Caco-2 (cell line): ENCODE data around the gene SLC29A3. TPM values are rescaled to one million over a fixed set of nuclear protein-coding genes. Genes with fewer than 3 reads are reported as not detected.
A peak's percentile ranks its signal among the peaks of the same experiment; 100 is the strongest.

ENCODE experiments used
- BruUV-seq: library from RNA; stranded (reverse); fragments of 400-500 nt; replicated peaks from 2 replicates; lab custom pipeline; 2021; lab: Mats Ljungman, UMichigan
- CTCF ChIA-PET: fragments of 300-600 bp; sonication (Branson Sonifier 250); formaldehyde crosslinking; loops from one replicate; lab custom pipeline; 2022; ENCODE audit warnings: antibody characterized with exemption; lab: Charles Lee
- POLR2A ChIA-PET: fragments of 300-600 bp; sonication (Branson Sonifier 250); formaldehyde crosslinking; loops from one replicate; lab custom pipeline; 2022; ENCODE audit warnings: antibody characterized with exemption; lab: Charles Lee
- DNase-seq, 2 experiments: peaks; one replicate each; pipeline versions ENCODE4 v3.0.0 to v3.0.0-alpha.2; 2020 to 2022
- H3K27me3 ChIP-seq: replicated peaks from 2 replicates; pipeline ENCODE4 v1.6.0; 2011; ENCODE audit warnings: low read length; ENCODE audit not compliant: control insufficient read depth, insufficient read depth
- H3K36me3 ChIP-seq: 2 replicates; pipeline ENCODE4 v1.5.1; 2011; ENCODE audit warnings: low read length; ENCODE audit not compliant: control insufficient read depth, insufficient read depth
- H3K4me1 ChIP-seq: fragments of 250-450 bp; sonication (Bioruptor Pico); 2 replicates; pipeline ENCODE4 v1.5.1; 2020; ENCODE audit warnings: mild to moderate bottlenecking
- H3K4me3 ChIP-seq: 2 replicates; pipeline ENCODE4 v1.5.1; 2011; ENCODE audit warnings: low read depth, mild to moderate bottlenecking, control low read depth, low read length
- H3K9me3 ChIP-seq: fragments of 250-450 bp; sonication (Bioruptor Pico); 2 replicates; pipeline ENCODE4 v1.5.1; 2020; ENCODE audit warnings: mild to moderate bottlenecking, moderate library complexity
- H3K27ac Mint-ChIP-seq: one replicate; pipeline ENCODE4 v1.8.0; 2022; ENCODE audit warnings: mixed read lengths; ENCODE audit not compliant: unreplicated experiment
- H3K27me3 Mint-ChIP-seq: one replicate; pipeline ENCODE4 v1.8.0; 2022; ENCODE audit warnings: mixed read lengths; ENCODE audit not compliant: insufficient read depth, unreplicated experiment
- H3K36me3 Mint-ChIP-seq: one replicate; pipeline ENCODE4 v1.8.0; 2022; ENCODE audit warnings: mild to moderate bottlenecking, mixed read lengths; ENCODE audit not compliant: insufficient read depth, unreplicated experiment
- H3K4me1 Mint-ChIP-seq: one replicate; pipeline ENCODE4 v1.8.0; 2022; ENCODE audit warnings: low read depth, mixed read lengths; ENCODE audit not compliant: unreplicated experiment
- H3K4me3 Mint-ChIP-seq: one replicate; pipeline ENCODE4 v1.8.0; 2022; ENCODE audit warnings: mild to moderate bottlenecking, moderate library complexity, mixed read lengths; ENCODE audit not compliant: unreplicated experiment
- H3K9me3 Mint-ChIP-seq: one replicate; pipeline ENCODE4 v1.8.0; 2022; ENCODE audit warnings: mixed read lengths; ENCODE audit not compliant: unreplicated experiment
- CTCF ChIP-seq, 2 experiments: fragments of 200-600 bp in 1 of 2; IDR thresholded peaks; 1 replicate in 1 of 2; 2 replicates in 1 of 2; pipeline versions ENCODE4 v1.5.1 to v1.8.0; 2011 to 2022; ENCODE audit warnings: antibody characterized with exemption in 1 of 2, control low read depth in 1 of 2, inconsistent platforms in 1 of 2, low read depth in 1 of 2, low read length in 1 of 2, mild to moderate bottlenecking in 1 of 2, moderate library complexity in 1 of 2; ENCODE audit not compliant: insufficient read depth in 1 of 2, severe bottlenecking in 1 of 2, unreplicated experiment in 1 of 2
- intact Hi-C: fragments of 100-400 bp; cut with micrococcal nuclease; formaldehyde crosslinking; loops from one replicate; pipeline ENCODE4 v1.10.0; 2022; ENCODE audit not compliant: unreplicated experiment
- total RNA-seq: library from RNA; stranded (reverse); gene quantifications from 2 replicates; pipeline ENCODE4 v1.2.3, GENCODE V29; 2022

The SLC29A3 gene
- total RNA-seq, 1 experiment from 2014 or later: 20.7 TPM

GRCh38 chr10:71289421-71290130 is 29.5 kb upstream of the SLC29A3 start:
- no peak overlapping the region for H3K4me3 ChIP-seq
- H3K4me1 Mint-ChIP-seq: peaks cover 7% of the 10 kb centered on the region
- TF ChIP-seq CTCF (IDR thresholded peaks at IDR 0.05; ENCODE audit: insufficient read depth in 1 of 2, low read depth in 1 of 2, low read length in 1 of 2, severe bottlenecking in 1 of 2, unreplicated experiment in 1 of 2): no peak
- ChIA-PET CTCF (interaction anchor here (0.7 to 1.2 kb wide), 7 partner anchors 8 to 34 kb away, joined by 3 to 10 read pairs (median 3); no protein-coding TSS in a partner anchor), POLR2A (interaction anchor here (0.5 to 1.1 kb wide), 2 partner anchors 12 to 23 kb away, joined by 3 read pairs; no protein-coding TSS in a partner anchor)
- no peaks in the 10 kb centered on the region for H3K36me3 ChIP-seq
- H3K36me3 Mint-ChIP-seq: no peaks in the 10 kb centered on the region
- H3K27me3 Mint-ChIP-seq: no peaks in the 10 kb centered on the region
- H3K9me3 Mint-ChIP-seq: no peaks in the 10 kb centered on the region
- H3K4me1 ChIP-seq: peaks cover 25% of the 10 kb centered on the region
- no peak overlapping the region for H3K4me3 Mint-ChIP-seq
- intact Hi-C loops: no loop called here
- no TSS peak for BruUV-seq
- H3K9me3 ChIP-seq: no peaks in the 10 kb centered on the region
- no peak for DNase-seq
- no peaks in the 10 kb centered on the region for H3K27me3 ChIP-seq
- H3K27ac Mint-ChIP-seq: no peak overlapping the region

- peak in 1 of 2 experiments; percentile 61 for DNase-seq
- H3K4me3 ChIP-seq: no peak overlapping the region
- H3K9me3 ChIP-seq: no peaks in the 10 kb centered on the region
- no TSS peak for BruUV-seq
- H3K9me3 Mint-ChIP-seq: no peaks in the 10 kb centered on the region
- no peaks in the 10 kb centered on the region for H3K27me3 ChIP-seq
- peaks cover 20% of the 10 kb centered on the region for H3K4me1 ChIP-seq
- intact Hi-C loops: no loop called here
- H3K36me3 ChIP-seq: no peaks in the 10 kb centered on the region
- no peak overlapping the region for H3K4me3 Mint-ChIP-seq
- POLR2A ChIA-PET: interaction anchor here (1.1 kb wide), 1 partner anchor 13 kb away, joined by 3 read pairs; no protein-coding TSS in a partner anchor
- no peaks in the 10 kb centered on the region for H3K36me3 Mint-ChIP-seq
- TF ChIP-seq CTCF (IDR thresholded peaks at IDR 0.05; ENCODE audit: insufficient read depth in 1 of 2, low read depth in 1 of 2, low read length in 1 of 2, severe bottlenecking in 1 of 2, unreplicated experiment in 1 of 2): no peak
- no peaks in the 10 kb centered on the region for H3K27me3 Mint-ChIP-seq
- H3K4me1 Mint-ChIP-seq: peaks cover 7% of the 10 kb centered on the region
- peak overlapping the region; percentile 47 for H3K27ac Mint-ChIP-seq
- CTCF ChIA-PET: interaction anchor here (0.7 to 1.2 kb wide), 7 partner anchors 9 to 35 kb away, joined by 3 to 10 read pairs (median 3); no protein-coding TSS in a partner anchor
These were observed 28.7 kb upstream of the SLC29A3 start for GRCh38 chr10:71290331-71290730.

GRCh38 chr10:71290806-71291527 is 28.1 kb upstream of the SLC29A3 start:
- Histone ChIP-seq H3K36me3 (no peaks in the 10 kb centered on the region), H3K9me3 (no peaks in the 10 kb centered on the region), H3K27me3 (no peaks in the 10 kb centered on the region), H3K4me3 (no peak overlapping the region), H3K4me1 (peaks cover 20% of the 10 kb centered on the region)
- Mint-ChIP-seq H3K27me3 (no peaks in the 10 kb centered on the region), H3K9me3 (no peaks in the 10 kb centered on the region), H3K4me1 (peaks cover 7% of the 10 kb centered on the region), H3K27ac (no peak overlapping the region), H3K4me3 (no peak overlapping the region), H3K36me3 (no peaks in the 10 kb centered on the region)
- intact Hi-C loops: no loop called here
- no peak for TF ChIP-seq CTCF (IDR thresholded peaks at IDR 0.05; ENCODE audit: insufficient read depth in 1 of 2, low read depth in 1 of 2, low read length in 1 of 2, severe bottlenecking in 1 of 2, unreplicated experiment in 1 of 2)
- DNase-seq: no peak
- POLR2A ChIA-PET: no interaction called here
- CTCF ChIA-PET: interaction anchor here (1.0 to 1.2 kb wide), 3 partner anchors 10 to 21 kb away, joined by 3 to 10 read pairs (median 4); no protein-coding TSS in a partner anchor
- BruUV-seq: no TSS peak
